Cardiac muscle cell (in vitro differentiated cells and primary cell): Measurements from ENCODE around the gene SPATA20. TPM values are rescaled to one million over a fixed set of nuclear protein-coding genes. Genes with fewer than 3 reads are reported as not detected.

ENCODE experiments used
- DNase-seq, 2 donors: peaks; one replicate each; pipeline versions ENCODE4 v3.0.0 to v3.0.0-alpha.2; 2010 to 2017; ENCODE audit warnings: low read depth in 1 of 2, low spot score in 1 of 2
- H3K27ac ChIP-seq: fragments of 200-600 bp; sonication (generic); 2 replicates; pipeline ENCODE4 v1.5.1; 2016
- H3K27me3 ChIP-seq: fragments of 200-600 bp; sonication (generic); 2 replicates; pipeline ENCODE4 v1.6.0; 2016; ENCODE audit warnings: control low read depth
- H3K36me3 ChIP-seq: fragments of 200-600 bp; sonication (generic); 2 replicates; pipeline ENCODE4 v1.5.1; 2016; ENCODE audit warnings: control low read depth
- H3K4me1 ChIP-seq: fragments of 200-600 bp; sonication (generic); 2 replicates; pipeline ENCODE4 v1.8.1; 2017; ENCODE audit warnings: low read depth, mild to moderate bottlenecking, mixed run types
- H3K4me3 ChIP-seq: fragments of 200-600 bp; sonication (generic); 2 replicates; pipeline ENCODE4 v1.5.1; 2016; ENCODE audit warnings: mild to moderate bottlenecking
- H3K9me3 ChIP-seq: fragments of 200-600 bp; sonication (generic); 2 replicates; pipeline ENCODE4 v1.5.1; 2017; ENCODE audit warnings: low read depth, mild to moderate bottlenecking, control low read depth
- polyA plus RNA-seq: library from polyadenylated mRNA; unstranded; fragments of >200 nt; fragmentation: Nextera tagmentation; extraction: Ambion mirVana; gene quantifications from 2 replicates; pipeline ENCODE4 v1.2.1, GENCODE V29; 2016
- total RNA-seq: library from RNA; depleted of rRNA; stranded (reverse); fragments of >200 nt; gene quantifications from 2 replicates; pipeline ENCODE4 v1.2.3, GENCODE V29; 2016
- TF ChIP-seq, protein P1 (sequence below): IDR thresholded peaks from 2 replicates; pipeline ENCODE4 v1.5.1; 2012; ENCODE audit warnings: low read depth, mild to moderate bottlenecking, low read length

The SPATA20 gene
- total and polyA plus RNA-seq, 2 experiments from 2014 or later = 103 to 216 TPM

- TF ChIP-seq, protein P1, sequence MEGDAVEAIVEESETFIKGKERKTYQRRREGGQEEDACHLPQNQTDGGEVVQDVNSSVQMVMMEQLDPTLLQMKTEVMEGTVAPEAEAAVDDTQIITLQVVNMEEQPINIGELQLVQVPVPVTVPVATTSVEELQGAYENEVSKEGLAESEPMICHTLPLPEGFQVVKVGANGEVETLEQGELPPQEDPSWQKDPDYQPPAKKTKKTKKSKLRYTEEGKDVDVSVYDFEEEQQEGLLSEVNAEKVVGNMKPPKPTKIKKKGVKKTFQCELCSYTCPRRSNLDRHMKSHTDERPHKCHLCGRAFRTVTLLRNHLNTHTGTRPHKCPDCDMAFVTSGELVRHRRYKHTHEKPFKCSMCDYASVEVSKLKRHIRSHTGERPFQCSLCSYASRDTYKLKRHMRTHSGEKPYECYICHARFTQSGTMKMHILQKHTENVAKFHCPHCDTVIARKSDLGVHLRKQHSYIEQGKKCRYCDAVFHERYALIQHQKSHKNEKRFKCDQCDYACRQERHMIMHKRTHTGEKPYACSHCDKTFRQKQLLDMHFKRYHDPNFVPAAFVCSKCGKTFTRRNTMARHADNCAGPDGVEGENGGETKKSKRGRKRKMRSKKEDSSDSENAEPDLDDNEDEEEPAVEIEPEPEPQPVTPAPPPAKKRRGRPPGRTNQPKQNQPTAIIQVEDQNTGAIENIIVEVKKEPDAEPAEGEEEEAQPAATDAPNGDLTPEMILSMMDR = no peak
- H3K4me1 ChIP-seq = peaks cover 28% of the 10 kb centered on the region
- no peak for DNase-seq
- H3K9me3 ChIP-seq = no peaks in the 10 kb centered on the region
- H3K4me3 ChIP-seq = no peak overlapping the region
- peaks cover 10% of the 10 kb centered on the region for H3K27me3 ChIP-seq
- no peaks in the 10 kb centered on the region for H3K36me3 ChIP-seq
- H3K27ac ChIP-seq = no peak overlapping the region
Observed at GRCh38 chr17:50529849-50530248, 17.1 kb upstream of the SPATA20 start.

- TF ChIP-seq, protein P1 = no peak
- Histone ChIP-seq H3K9me3 (no peaks in the 10 kb centered on the region), H3K4me3 (no peak overlapping the region), H3K27me3 (peaks cover 10% of the 10 kb centered on the region), H3K27ac (no peak overlapping the region), H3K36me3 (no peaks in the 10 kb centered on the region), H3K4me1 (peaks cover 28% of the 10 kb centered on the region)
- no peak for DNase-seq
Observed at GRCh38 chr17:50531428-50532025, 15.4 kb upstream of the SPATA20 start.

DNA sequence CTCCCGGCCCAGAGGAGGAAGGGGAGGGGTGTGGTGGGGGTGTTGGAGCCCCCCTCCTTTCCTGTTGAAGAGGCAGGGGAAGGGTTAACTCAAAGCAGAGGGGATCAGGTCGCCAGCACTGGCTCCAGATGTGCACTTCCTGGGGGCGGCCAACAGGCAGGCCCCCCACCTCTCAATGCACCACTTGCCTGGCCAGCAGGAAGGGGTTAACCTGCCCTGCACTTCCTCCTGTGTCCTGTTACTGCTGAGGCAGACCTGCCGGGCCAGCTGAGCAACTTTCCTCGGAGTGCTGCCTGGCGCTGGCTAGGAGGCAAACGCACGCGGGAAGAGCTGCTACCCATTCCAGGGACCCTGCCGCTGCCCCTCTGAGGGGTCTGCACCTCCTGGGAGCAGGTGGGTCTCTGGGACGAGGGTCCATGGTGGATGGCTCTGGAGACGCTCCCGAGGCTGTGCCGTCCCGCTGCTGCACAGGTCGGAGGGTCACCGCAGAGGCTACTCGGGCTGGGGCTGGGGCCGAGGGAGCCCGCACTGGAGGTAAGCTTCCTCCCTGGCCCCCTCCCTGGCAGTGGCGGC is 14.4 kb upstream of the SPATA20 start, which contains the start of gene EPN3:
Gene EPN3, plus strand, starts transcription at position 284 of the 573 bp plus-strand sequence. CDS start 3,822 bp downstream, outside the sequence.
- peak; percentile 21 to 55 for DNase-seq
- H3K4me1 ChIP-seq = peaks cover 28% of the 10 kb centered on the region
- H3K4me3 ChIP-seq = peak within 1 kb of the TSS; percentile 18
- H3K9me3 ChIP-seq = no peaks in the 10 kb centered on the region
- H3K27ac ChIP-seq = no peak within 1 kb of the TSS
- TF ChIP-seq, protein P1 = no peak
- H3K27me3 ChIP-seq = peaks cover 10% of the 10 kb centered on the region
- no peaks in the 10 kb centered on the region for H3K36me3 ChIP-seq

- DNase-seq = no peak
- TF ChIP-seq, protein P1 = no peak
- Histone ChIP-seq H3K36me3 (no peaks in the 10 kb centered on the region), H3K27ac (no peak overlapping the region), H3K27me3 (peaks cover 10% of the 10 kb centered on the region), H3K4me1 (peaks cover 28% of the 10 kb centered on the region), H3K9me3 (no peaks in the 10 kb centered on the region), H3K4me3 (peak overlapping the region; percentile 18)
Observed at GRCh38 chr17:50533185-50533584, 13.8 kb upstream of the SPATA20 start.

DNA sequence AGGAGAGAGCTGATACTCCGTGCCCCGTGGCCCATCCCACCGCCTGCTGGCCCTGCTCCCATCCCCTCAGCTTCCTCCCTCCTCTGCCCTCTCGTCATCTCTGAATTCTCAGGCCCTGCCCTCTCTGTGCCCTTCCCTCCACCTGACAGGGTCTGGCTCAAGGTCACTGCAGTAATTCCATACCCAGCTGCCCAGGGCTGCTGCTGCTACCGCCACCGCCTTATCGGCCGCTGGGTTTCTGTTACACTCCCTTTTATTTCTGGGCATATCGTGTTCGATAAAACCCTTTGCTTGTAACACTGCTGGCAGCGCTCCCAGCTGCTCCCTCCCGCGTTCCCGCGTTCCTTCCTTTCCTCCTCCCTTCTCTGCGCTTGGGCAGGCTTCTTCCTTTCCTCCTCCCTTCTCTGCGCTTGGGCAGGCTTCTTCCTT is 13.2 kb upstream of the SPATA20 start:
- DNase-seq = peak; percentile 54 to 77
- TF ChIP-seq, protein P1 = no peak
- Histone ChIP-seq H3K36me3 (no peaks in the 10 kb centered on the region), H3K27me3 (peaks cover 10% of the 10 kb centered on the region), H3K27ac (no peak overlapping the region), H3K4me1 (peaks cover 28% of the 10 kb centered on the region), H3K4me3 (no peak overlapping the region), H3K9me3 (no peaks in the 10 kb centered on the region)
